ENCODE measurements around the gene HELZ2. TPM values are rescaled to one million over a fixed set of nuclear protein-coding genes. Genes with fewer than 3 reads are reported as not detected.

The HELZ2 gene
- total RNA-seq, 1 donor from 2014 or later, result 188 TPM

GRCh38 chr20:63565021-63565698 lies 8.9 kb downstream of the HELZ2 start:
- no peaks in the 10 kb centered on the region for H3K9me3 Mint-ChIP-seq (ENCODE audit: unreplicated experiment)
- H3K27me3 ChIP-seq (ENCODE audit: insufficient read depth, low read length), result no peaks in the 10 kb centered on the region
- H4K20me1 ChIP-seq (ENCODE audit: insufficient read depth, low read length), result peaks cover 9% of the 10 kb centered on the region
- H3K27me3 Mint-ChIP-seq (ENCODE audit: low read depth, unreplicated experiment), result no peaks in the 10 kb centered on the region
- no peak overlapping the region for H3K4me2 ChIP-seq (ENCODE audit: low read length)
- H2AFZ ChIP-seq (ENCODE audit: low read depth, low read length), result no peak overlapping the region
- no peak for TF ChIP-seq EZH2 (IDR thresholded peaks at IDR 0.05; ENCODE audit: insufficient read depth, low read length)
- TF ChIP-seq, protein P1, sequence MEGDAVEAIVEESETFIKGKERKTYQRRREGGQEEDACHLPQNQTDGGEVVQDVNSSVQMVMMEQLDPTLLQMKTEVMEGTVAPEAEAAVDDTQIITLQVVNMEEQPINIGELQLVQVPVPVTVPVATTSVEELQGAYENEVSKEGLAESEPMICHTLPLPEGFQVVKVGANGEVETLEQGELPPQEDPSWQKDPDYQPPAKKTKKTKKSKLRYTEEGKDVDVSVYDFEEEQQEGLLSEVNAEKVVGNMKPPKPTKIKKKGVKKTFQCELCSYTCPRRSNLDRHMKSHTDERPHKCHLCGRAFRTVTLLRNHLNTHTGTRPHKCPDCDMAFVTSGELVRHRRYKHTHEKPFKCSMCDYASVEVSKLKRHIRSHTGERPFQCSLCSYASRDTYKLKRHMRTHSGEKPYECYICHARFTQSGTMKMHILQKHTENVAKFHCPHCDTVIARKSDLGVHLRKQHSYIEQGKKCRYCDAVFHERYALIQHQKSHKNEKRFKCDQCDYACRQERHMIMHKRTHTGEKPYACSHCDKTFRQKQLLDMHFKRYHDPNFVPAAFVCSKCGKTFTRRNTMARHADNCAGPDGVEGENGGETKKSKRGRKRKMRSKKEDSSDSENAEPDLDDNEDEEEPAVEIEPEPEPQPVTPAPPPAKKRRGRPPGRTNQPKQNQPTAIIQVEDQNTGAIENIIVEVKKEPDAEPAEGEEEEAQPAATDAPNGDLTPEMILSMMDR (IDR thresholded peaks at IDR 0.05; ENCODE audit: insufficient read depth, low read depth, low read length), result no peak
- no peaks in the 10 kb centered on the region for H3K36me3 ChIP-seq (ENCODE audit: insufficient read depth, low read length)
- no peaks in the 10 kb centered on the region for H3K9me3 ChIP-seq (ENCODE audit: insufficient read depth, low read depth, low read length)
- H3K9ac ChIP-seq (ENCODE audit: low read length), result no peak overlapping the region
- DNase-seq (ENCODE audit: low read depth), result no peak
- FAIRE-seq, result no peak
- no peak overlapping the region for H3K27ac ChIP-seq (ENCODE audit: low read depth, low read length)
- no peaks in the 10 kb centered on the region for H3K4me1 Mint-ChIP-seq (ENCODE audit: low read depth, unreplicated experiment)
- H3K4me3 ChIP-seq (ENCODE audit: insufficient read depth, low read depth, low read length), result no peak overlapping the region
- no peak overlapping the region for H3K27ac Mint-ChIP-seq (ENCODE audit: unreplicated experiment)
- no peaks in the 10 kb centered on the region for H3K79me2 ChIP-seq (ENCODE audit: insufficient read depth, low read length)
- no peak overlapping the region for H3K4me3 Mint-ChIP-seq (ENCODE audit: unreplicated experiment)
- H3K4me1 ChIP-seq (ENCODE audit: insufficient read depth, low read length), result no peaks in the 10 kb centered on the region
- H3K36me3 Mint-ChIP-seq (ENCODE audit: low read depth, unreplicated experiment), result peaks cover 3% of the 10 kb centered on the region

- Histone ChIP-seq H4K20me1 (ENCODE audit: insufficient read depth, low read length) (peaks cover 9% of the 10 kb centered on the region), H3K27ac (ENCODE audit: low read depth, low read length) (no peak overlapping the region), H3K4me3 (ENCODE audit: insufficient read depth, low read depth, low read length) (no peak overlapping the region), H3K27me3 (ENCODE audit: insufficient read depth, low read length) (no peaks in the 10 kb centered on the region), H3K4me2 (ENCODE audit: low read length) (no peak overlapping the region), H3K9ac (ENCODE audit: low read length) (no peak overlapping the region), H3K9me3 (ENCODE audit: insufficient read depth, low read depth, low read length) (no peaks in the 10 kb centered on the region), H3K79me2 (ENCODE audit: insufficient read depth, low read length) (no peaks in the 10 kb centered on the region), H3K4me1 (ENCODE audit: insufficient read depth, low read length) (no peaks in the 10 kb centered on the region), H3K36me3 (ENCODE audit: insufficient read depth, low read length) (no peaks in the 10 kb centered on the region), H2AFZ (ENCODE audit: low read depth, low read length) (no peak overlapping the region)
- TF ChIP-seq, protein P1 (IDR thresholded peaks at IDR 0.05; ENCODE audit: insufficient read depth, low read depth, low read length), result no peak
- TF ChIP-seq EZH2 (IDR thresholded peaks at IDR 0.05; ENCODE audit: insufficient read depth, low read length), result no peak
- H3K9me3 Mint-ChIP-seq (ENCODE audit: unreplicated experiment), result no peaks in the 10 kb centered on the region
- FAIRE-seq, result no peak
- no peak overlapping the region for H3K4me3 Mint-ChIP-seq (ENCODE audit: unreplicated experiment)
- peaks cover 5% of the 10 kb centered on the region for H3K36me3 Mint-ChIP-seq (ENCODE audit: low read depth, unreplicated experiment)
- H3K27me3 Mint-ChIP-seq (ENCODE audit: low read depth, unreplicated experiment), result no peaks in the 10 kb centered on the region
- no peak overlapping the region for H3K27ac Mint-ChIP-seq (ENCODE audit: unreplicated experiment)
- no peak for DNase-seq (ENCODE audit: low read depth)
- no peaks in the 10 kb centered on the region for H3K4me1 Mint-ChIP-seq (ENCODE audit: low read depth, unreplicated experiment)
These were observed 9.8 kb downstream of the HELZ2 start for GRCh38 chr20:63564036-63564810.
